Measurements from ENCODE around the gene ADK. TPM values are rescaled to one million over a fixed set of nuclear protein-coding genes. Genes with fewer than 3 reads are reported as not detected.
"Not testable (repeated sequence)": the region's sequence is repeated elsewhere in the genome, so short reads cannot be mapped to it uniquely, and the experiment has no call there.

The ADK gene
- total RNA-seq, 3 donors from 2014 or later: 13.8 to 24.0 (median 22.9) TPM

DNA sequence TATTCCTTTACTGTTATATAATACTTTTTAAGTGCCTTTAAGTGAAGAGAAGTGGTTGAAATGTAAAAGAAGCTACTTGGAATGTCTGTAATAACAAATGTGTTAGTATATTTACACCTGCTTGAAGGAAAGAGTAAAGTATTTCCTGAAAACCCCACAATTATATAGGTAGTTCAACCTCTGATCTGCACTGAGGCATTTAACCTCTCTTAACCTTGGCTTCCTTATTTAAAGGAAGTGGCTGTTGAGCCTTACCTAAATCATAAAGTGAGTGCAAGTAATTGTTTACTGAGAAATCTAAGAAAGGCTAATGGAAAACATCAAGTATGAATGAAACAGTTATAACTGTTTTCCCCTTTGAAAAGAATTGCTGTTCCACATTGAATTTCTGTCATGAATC, 294.5 kb downstream of the ADK start:
- intact Hi-C loops (cut with DNase I, micrococcal nuclease): no loop called here
- Histone ChIP-seq H3K36me3 (ENCODE audit: low read depth) (no peaks in the 10 kb centered on the region), H3K4me1 (ENCODE audit: low read depth) (no peaks in the 10 kb centered on the region), H3K9me3 (no peaks in the 10 kb centered on the region), H3K4me3 (no peak overlapping the region)
- no peak for DNase-seq
- no peak for ATAC-seq
- TF ChIP-seq, protein P1, sequence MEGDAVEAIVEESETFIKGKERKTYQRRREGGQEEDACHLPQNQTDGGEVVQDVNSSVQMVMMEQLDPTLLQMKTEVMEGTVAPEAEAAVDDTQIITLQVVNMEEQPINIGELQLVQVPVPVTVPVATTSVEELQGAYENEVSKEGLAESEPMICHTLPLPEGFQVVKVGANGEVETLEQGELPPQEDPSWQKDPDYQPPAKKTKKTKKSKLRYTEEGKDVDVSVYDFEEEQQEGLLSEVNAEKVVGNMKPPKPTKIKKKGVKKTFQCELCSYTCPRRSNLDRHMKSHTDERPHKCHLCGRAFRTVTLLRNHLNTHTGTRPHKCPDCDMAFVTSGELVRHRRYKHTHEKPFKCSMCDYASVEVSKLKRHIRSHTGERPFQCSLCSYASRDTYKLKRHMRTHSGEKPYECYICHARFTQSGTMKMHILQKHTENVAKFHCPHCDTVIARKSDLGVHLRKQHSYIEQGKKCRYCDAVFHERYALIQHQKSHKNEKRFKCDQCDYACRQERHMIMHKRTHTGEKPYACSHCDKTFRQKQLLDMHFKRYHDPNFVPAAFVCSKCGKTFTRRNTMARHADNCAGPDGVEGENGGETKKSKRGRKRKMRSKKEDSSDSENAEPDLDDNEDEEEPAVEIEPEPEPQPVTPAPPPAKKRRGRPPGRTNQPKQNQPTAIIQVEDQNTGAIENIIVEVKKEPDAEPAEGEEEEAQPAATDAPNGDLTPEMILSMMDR (IDR thresholded peaks at IDR 0.05): no peak

GRCh38 chr10:74450602-74451001, 299.6 kb downstream of the ADK start:
- Histone ChIP-seq H3K36me3 (ENCODE audit: low read depth) (no peaks in the 10 kb centered on the region), H3K4me3 (no peak overlapping the region), H3K4me1 (ENCODE audit: low read depth) (no peaks in the 10 kb centered on the region), H3K9me3 (no peaks in the 10 kb centered on the region)
- TF ChIP-seq, protein P1 (IDR thresholded peaks at IDR 0.05): no peak
- DNase-seq (no peak), ATAC-seq (no peak)
- intact Hi-C loops (cut with DNase I, micrococcal nuclease): no loop called here

DNA sequence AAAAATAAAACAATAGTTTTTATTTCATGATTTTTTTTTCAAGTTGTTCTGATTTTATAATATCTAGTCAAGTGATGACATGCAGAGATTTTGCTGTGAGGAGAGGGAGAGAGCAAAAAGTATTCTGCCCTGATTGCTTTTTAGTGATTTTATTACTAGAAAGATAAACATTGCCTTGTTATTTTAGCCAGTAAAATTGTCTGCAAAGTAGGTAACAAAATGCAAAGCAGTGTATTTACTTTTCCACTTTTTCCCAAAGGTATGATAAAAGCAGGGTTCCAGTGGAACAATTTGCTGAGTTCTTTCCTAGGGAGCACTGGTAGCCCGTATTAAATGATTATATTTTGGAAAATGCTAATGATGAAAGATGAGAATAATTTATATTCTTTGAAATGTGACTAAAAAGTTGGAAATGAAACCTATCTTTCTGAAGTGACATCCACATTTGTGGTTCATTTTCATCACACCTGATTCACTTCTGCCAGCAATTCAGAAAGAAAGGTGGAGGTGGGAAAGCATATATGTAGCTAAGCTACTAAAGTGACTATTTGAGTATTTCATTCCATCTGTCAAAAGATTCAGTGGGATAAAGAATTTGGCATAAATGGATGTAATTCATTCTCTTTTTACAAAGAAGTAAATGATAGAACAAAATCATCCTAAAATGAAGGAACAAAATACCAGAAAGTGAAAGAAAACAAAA, 300.3 kb downstream of the ADK start:
- TF ChIP-seq, protein P1 (IDR thresholded peaks at IDR 0.05): no peak
- Histone ChIP-seq H3K4me3 (no peak overlapping the region), H3K9me3 (no peaks in the 10 kb centered on the region), H3K4me1 (ENCODE audit: low read depth) (no peaks in the 10 kb centered on the region), H3K36me3 (ENCODE audit: low read depth) (no peaks in the 10 kb centered on the region)
- intact Hi-C loops (cut with DNase I, micrococcal nuclease): no loop called here
- no peak for DNase-seq
- no peak for ATAC-seq

- no peaks in the 10 kb centered on the region for H3K36me3 ChIP-seq (ENCODE audit: low read depth)
- H3K4me1 ChIP-seq (ENCODE audit: low read depth): no peaks in the 10 kb centered on the region
- ATAC-seq (no peak), DNase-seq (no peak)
- intact Hi-C loops (cut with DNase I, micrococcal nuclease): no loop called here
- H3K9me3 ChIP-seq: no peaks in the 10 kb centered on the region
- no peak overlapping the region for H3K4me3 ChIP-seq
- TF ChIP-seq, protein P1 (IDR thresholded peaks at IDR 0.05): no peak
Observed at GRCh38 chr10:74453169-74453568, 302.1 kb downstream of the ADK start.

GRCh38 chr10:74457478-74457877, 306.5 kb downstream of the ADK start:
- intact Hi-C loops (cut with DNase I, micrococcal nuclease); DNase-seq; H3K9me3 ChIP-seq; H3K4me3 ChIP-seq; H3K36me3 ChIP-seq (ENCODE audit: low read depth); ATAC-seq; H3K4me1 ChIP-seq (ENCODE audit: low read depth): not testable (repeated sequence)

DNA sequence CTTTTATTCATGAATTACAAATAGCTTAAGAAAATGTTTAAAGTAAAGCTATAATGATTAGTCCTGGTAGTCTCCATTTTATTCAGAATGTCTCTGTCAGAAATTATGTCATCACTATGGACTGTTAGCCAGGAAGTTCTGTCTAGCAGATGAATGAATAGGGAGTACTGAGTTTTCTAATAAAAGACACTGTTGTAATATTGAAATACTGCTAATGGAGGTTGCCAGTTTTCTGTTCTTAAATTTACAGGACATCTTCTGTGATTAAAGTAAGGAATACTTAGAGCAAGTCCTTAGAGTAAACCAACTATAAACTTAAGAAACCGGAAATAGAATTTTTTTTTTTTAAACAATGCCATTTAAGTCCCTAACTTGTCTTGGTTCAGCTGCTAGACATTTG, 309.8 kb downstream of the ADK start:
- Histone ChIP-seq H3K36me3 (ENCODE audit: low read depth) (no peaks in the 10 kb centered on the region), H3K4me3 (no peak overlapping the region), H3K4me1 (ENCODE audit: low read depth) (no peaks in the 10 kb centered on the region), H3K9me3 (no peaks in the 10 kb centered on the region)
- intact Hi-C loops (cut with DNase I, micrococcal nuclease): no loop called here
- ATAC-seq (no peak), DNase-seq (no peak)
- TF ChIP-seq, protein P1 (IDR thresholded peaks at IDR 0.05): no peak
